Measurements from ENCODE around the gene OR8U1.
"Not testable (repeated sequence)": the region's sequence is repeated elsewhere in the genome, so short reads cannot be mapped to it uniquely, and the experiment has no call there.

The OR8U1 gene

GRCh38 chr11:56380120-56380519 lies 4.7 kb downstream of the OR8U1 start:
- DNase-seq (ENCODE audit: low spot score) = no peak
- TF ChIP-seq, protein P1, sequence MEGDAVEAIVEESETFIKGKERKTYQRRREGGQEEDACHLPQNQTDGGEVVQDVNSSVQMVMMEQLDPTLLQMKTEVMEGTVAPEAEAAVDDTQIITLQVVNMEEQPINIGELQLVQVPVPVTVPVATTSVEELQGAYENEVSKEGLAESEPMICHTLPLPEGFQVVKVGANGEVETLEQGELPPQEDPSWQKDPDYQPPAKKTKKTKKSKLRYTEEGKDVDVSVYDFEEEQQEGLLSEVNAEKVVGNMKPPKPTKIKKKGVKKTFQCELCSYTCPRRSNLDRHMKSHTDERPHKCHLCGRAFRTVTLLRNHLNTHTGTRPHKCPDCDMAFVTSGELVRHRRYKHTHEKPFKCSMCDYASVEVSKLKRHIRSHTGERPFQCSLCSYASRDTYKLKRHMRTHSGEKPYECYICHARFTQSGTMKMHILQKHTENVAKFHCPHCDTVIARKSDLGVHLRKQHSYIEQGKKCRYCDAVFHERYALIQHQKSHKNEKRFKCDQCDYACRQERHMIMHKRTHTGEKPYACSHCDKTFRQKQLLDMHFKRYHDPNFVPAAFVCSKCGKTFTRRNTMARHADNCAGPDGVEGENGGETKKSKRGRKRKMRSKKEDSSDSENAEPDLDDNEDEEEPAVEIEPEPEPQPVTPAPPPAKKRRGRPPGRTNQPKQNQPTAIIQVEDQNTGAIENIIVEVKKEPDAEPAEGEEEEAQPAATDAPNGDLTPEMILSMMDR (conservative IDR thresholded peaks at IDR 0.05; ENCODE audit: low read depth) = no peak
- CTCF ChIA-PET = no interaction called here
- POLR2A ChIA-PET (ENCODE audit: low non-redundant PET) = no interaction called here
- no peak overlapping the region for H3K27ac ChIP-seq

GRCh38 chr11:56394381-56394780 lies 19.0 kb downstream of the OR8U1 start:
- no peak for DNase-seq (ENCODE audit: low spot score)
- CTCF ChIA-PET = no interaction called here
- POLR2A ChIA-PET (ENCODE audit: low non-redundant PET) = no interaction called here
- no peak overlapping the region for H3K27ac ChIP-seq
- TF ChIP-seq, protein P1 (conservative IDR thresholded peaks at IDR 0.05; ENCODE audit: low read depth) = no peak

- no peak for DNase-seq (ENCODE audit: low spot score)
- TF ChIP-seq, protein P1 (conservative IDR thresholded peaks at IDR 0.05; ENCODE audit: low read depth) = no peak
- CTCF ChIA-PET = no interaction called here
- no peak overlapping the region for H3K27ac ChIP-seq
- POLR2A ChIA-PET (ENCODE audit: low non-redundant PET) = no interaction called here
These were observed 20.6 kb downstream of the OR8U1 start for GRCh38 chr11:56396047-56396446.

DNA sequence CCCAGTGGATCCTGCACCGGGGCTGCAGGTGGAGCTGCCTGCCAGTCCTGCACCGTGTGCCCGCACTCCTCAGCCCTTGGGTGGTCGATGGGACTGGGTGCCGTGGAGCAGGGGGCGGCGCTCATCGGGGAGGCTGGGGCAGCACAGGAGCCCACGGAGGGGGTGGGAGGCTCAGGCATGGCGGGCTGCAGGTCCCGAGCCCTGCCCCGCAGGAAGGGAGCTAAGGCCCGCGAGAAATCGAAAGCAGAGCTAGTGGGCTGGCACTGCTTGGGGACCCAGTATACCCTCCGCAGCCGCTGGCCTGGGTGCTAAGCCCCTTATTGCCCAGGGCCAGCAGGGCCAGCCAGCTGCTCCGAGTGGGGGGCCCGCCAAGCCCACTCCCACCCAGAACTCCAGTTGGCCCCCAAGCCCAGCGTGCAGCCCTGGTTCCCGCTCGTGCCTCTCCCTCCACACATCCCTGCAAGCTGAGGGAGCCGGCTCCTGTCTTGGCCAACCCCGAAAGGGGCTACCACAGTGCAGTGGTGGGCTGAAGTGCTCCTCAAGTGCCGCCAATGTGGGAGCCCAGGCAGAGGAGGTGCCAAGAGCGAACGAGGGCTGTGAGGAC lies 26.5 kb downstream of the OR8U1 start:
- not testable (repeated sequence) for DNase-seq (ENCODE audit: low spot score)
- CTCF ChIA-PET = interaction anchor here (0.6 kb wide), 1 partner anchor 31 kb away, joined by 4 read pairs; no protein-coding TSS in a partner anchor

GRCh38 chr11:56404393-56404792 lies 29.0 kb downstream of the OR8U1 start:
- H3K27ac ChIP-seq = no peak overlapping the region
- ChIA-PET POLR2A (ENCODE audit: low non-redundant PET) (no interaction called here), CTCF (no interaction called here)
- TF ChIP-seq, protein P1 (conservative IDR thresholded peaks at IDR 0.05; ENCODE audit: low read depth) = no peak
- no peak for DNase-seq (ENCODE audit: low spot score)

More for the DNA sequence above, 26.5 kb downstream of the OR8U1 start:
- H3K27ac ChIP-seq; POLR2A ChIA-PET (ENCODE audit: low non-redundant PET): not testable (repeated sequence)

- CTCF ChIA-PET = no interaction called here
- TF ChIP-seq, protein P1 (conservative IDR thresholded peaks at IDR 0.05; ENCODE audit: low read depth) = no peak
- no peak for DNase-seq (ENCODE audit: low spot score)
- H3K27ac ChIP-seq = no peak overlapping the region
- POLR2A ChIA-PET (ENCODE audit: low non-redundant PET) = no interaction called here
These were observed 35.4 kb downstream of the OR8U1 start for GRCh38 chr11:56410801-56411200.

GRCh38 chr11:56412396-56412795 lies 37.0 kb downstream of the OR8U1 start, which contains the start of gene OR5AL1:
Gene OR5AL1, plus strand, starts transcription at chr11:56412696.
- ChIA-PET POLR2A (ENCODE audit: low non-redundant PET) (no interaction called here), CTCF (no interaction called here)
- no peak within 1 kb of the TSS for H3K27ac ChIP-seq
- TF ChIP-seq, protein P1 (conservative IDR thresholded peaks at IDR 0.05; ENCODE audit: low read depth) = no peak
- DNase-seq (ENCODE audit: low spot score) = no peak
